Adipose tissue (tissue), 3 donors: Measurements from ENCODE around the gene SNCG. TPM values are rescaled to one million over a fixed set of nuclear protein-coding genes. Genes with fewer than 3 reads are reported as not detected.

Experiments used
- H3K27ac ChIP-seq: one replicate; pipeline ENCODE4 v1.5.1; 2013; ENCODE audit warnings: low read depth, low read length
- WGBS, 3 donors: extraction: QIAGEN DNeasy Blood & Tissue Kit; methylation state at CpG; one replicate each; pipeline ENCODE4 v1.1.7; 2013; 5-methylcytosine and 5-hydroxymethylcytosine counted together
- polyA plus RNA-seq, 3 donors: library from polyadenylated mRNA; stranded (reverse); fragments of 200-250 nt; gene quantifications; one replicate each; pipeline ENCODE4 v1.2.3, GENCODE V29; 2013
- donor health status: healthy with polysubstance abuse.
- donor health status: Bipolar disorder and iron deficiency.
- donor health status: healthy.

SNCG gene
- polyA plus RNA-seq, 3 donors = 7.0 to 142 (median 100) TPM

DNA sequence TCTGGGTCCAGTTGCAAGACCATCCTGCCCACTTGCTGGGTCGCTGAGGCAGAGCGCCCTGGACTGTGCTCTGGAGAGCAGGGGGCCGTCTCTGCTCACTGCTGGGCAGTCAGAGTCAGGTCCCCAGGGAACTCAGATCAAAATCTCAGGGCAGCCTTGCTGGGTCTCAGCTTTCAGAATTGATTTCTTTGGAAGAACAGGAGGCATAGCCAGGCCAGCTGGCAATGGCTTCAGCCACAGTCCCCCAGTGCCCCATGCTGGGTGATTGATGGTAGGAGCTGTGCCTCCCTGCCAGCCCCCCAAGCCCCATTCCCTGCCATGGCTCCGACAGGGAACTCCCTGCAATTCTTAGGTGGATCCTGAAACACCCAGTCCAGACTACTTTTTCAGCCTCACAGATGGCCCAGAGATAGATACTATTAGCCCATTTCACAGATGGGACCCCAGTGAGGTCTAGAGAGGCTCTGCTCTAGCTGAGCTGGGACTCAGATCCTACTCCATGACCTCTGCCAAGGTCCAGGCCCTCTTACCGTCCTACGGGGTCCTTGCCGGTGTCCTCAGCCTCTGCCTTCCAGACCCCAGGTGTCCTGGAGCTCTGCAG is 1.5 kb upstream of the SNCG start:
- peak overlapping the region; percentile 11 for H3K27ac ChIP-seq
- WGBS, 3 donors = 54 to 86% (median 69%) methylated on average over 7 of the region's 7 CpGs

DNA sequence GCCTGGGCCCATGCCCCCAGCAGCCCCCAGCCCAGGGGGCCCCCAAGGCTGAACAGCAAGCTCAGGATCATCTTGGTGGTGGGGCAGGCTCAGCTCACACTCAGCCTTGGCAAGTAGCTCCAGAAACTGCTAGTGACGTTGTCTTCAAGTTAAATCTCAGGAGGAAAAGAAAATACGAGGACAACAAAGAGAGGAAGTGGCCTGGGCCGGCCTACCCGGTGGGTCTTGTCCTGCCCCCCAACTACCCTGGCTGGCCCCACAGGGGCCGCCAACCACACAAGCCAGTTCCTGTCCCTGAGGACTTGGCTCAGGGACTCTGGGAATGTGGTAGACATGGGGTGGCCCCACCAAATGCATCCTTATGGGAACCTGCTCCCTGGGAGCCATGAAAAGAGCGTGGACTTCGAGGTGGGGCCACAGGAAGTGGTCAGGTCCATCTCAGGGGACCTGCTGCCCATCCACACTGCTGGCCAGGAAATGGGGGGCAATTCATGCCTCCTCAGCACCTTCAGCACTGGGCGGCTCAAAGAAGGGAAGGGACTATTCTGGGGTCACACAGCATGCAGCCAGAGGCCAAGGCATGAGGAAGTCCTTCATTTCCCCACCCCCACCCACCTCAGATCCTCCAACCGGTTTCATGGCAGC is 806 bp upstream of the SNCG start, which contains the start of gene MMRN2:
Gene MMRN2, minus strand, starts transcription at position 145 of the 645 bp plus-strand sequence. Its CDS starts 74 bp downstream, at position 71.
- peak within 1 kb of the TSS; percentile 11 for H3K27ac ChIP-seq
- WGBS, 3 donors = 41 to 74% (median 42%) methylated on average over 9 of the region's 9 CpGs

DNA sequence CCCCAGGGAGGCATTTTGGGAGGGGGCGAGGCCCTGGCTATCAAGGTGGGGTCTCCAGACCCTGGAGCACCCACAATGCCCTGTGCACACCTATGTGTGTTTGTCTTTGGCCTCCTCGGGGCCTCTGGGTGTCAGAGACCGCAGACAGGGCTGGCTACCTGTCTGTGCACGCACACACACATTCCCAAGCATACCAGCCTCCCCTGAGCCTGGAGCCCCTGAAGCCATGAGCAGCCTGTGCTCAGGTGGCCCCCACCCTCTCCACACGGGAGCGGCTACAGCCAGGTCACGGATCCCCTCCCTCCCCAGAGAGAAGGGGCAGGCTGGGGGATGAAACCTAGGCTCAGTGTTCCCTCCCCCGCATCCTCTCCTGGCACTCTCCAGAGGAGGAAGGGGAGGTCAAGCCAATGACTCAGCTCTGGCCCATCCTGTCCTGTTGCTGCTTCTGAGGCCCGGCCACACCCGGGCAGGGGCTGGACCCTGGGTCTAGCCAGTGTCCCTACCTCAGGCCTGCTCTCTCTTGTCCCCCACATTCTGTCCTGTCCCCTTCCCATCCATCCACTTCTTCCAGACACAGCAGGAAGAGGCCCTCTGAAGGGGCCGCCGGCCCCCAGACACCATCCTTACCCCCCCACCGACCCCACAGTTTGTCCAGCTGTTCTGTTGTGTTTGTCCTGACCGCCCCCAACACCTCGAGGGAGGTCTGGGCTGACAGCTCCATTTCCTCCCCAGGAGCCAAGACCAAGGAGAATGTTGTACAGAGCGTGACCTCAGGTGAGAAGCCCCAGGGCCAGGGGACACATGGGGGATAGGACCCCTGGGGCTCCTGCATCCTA is 720 bp downstream of the SNCG start:
- H3K27ac ChIP-seq = no peak overlapping the region
- WGBS, 3 donors = 33 to 66% (median 48%) methylated on average over 15 to 16 of the region's 16 CpGs

DNA sequence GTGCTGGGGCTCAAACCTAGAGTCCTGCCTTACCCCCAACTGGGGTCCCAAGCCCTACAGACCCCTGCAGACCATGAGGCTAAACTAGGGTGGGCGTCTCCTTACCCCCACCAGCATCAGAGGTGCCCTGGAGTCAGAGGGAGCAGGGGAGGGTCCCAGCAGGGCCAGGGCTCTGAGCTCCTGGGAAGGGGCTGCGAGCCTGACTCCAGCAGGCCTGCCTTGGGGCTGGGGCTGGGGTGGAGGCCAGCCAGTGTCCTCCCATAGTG is 1.3 kb downstream of the SNCG start:
- H3K27ac ChIP-seq = no peak overlapping the region
- 81 to 92% (median 81%) methylated on average over 2 of the region's 2 CpGs for WGBS, 3 donors

DNA sequence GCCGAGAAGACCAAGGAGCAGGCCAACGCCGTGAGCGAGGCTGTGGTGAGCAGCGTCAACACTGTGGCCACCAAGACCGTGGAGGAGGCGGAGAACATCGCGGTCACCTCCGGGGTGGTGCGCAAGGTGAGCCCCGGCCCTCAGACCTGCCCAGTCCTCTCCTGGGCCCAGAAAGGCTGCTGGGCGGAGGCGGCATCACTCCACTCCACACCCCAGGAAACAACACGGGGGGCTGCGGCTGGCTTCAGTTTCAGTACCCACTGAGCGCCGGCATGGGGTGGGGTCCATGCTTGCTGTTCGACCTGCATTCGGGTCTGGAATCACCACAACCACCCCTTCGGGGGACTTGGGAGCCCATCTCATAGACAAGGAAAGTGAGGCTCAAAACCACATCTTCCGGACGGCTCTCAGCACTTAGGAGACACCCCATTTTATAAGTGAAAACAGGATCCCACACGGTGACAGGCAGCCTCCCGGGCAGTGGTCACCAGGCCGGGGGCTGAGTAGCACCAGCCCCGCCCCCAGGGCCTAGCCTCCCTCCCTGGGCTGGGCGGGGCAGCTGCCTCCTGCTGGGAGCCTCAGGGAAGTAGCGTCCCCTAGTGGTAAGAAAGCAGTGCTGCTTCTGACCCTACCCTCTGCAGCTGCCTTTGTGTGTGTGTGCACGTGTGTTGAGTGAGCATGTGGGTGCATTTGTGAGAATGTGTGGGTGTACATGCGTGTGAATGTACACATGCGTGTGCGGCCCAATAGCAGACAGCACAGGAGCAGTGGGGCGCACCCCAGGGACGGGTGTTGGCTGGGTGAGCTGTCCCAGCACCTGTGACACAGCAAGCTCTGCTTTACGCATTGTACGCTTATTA is 1.8 kb downstream of the SNCG start:
- 70 to 74% (median 71%) methylated on average over 36 to 37 of the region's 37 CpGs for WGBS, 3 donors
- no peak overlapping the region for H3K27ac ChIP-seq

DNA sequence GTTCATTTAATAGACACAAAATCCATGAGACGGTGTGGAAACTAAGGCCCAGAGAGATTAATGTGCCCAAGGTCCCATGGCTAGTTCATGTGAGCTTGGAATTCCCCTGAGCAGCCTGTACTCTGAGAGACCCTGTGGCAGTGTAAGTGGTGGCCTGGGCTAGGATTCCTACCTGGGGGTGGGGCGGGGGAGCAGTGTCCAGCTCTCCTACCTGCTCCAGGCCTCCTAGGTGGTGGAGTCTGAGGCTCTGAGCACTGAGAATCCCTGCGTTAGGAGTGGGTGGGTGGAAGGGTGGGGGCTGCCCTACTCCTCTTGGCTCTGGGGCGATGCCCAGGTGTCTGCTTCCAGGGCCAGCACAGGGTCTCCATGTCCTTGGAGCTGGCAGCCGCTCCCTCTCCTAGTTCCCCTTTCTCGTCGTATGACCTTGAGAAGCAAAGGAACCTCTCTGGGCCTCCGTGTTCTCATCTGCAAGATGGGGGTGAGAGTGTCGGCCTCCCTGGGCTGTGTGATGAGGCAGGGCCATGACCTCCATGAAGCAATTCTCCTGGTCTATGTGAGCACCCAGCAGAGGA is 2.5 kb downstream of the SNCG start:
- WGBS, 3 donors = 60 to 84% (median 78%) methylated on average over 9 of the region's 9 CpGs

DNA sequence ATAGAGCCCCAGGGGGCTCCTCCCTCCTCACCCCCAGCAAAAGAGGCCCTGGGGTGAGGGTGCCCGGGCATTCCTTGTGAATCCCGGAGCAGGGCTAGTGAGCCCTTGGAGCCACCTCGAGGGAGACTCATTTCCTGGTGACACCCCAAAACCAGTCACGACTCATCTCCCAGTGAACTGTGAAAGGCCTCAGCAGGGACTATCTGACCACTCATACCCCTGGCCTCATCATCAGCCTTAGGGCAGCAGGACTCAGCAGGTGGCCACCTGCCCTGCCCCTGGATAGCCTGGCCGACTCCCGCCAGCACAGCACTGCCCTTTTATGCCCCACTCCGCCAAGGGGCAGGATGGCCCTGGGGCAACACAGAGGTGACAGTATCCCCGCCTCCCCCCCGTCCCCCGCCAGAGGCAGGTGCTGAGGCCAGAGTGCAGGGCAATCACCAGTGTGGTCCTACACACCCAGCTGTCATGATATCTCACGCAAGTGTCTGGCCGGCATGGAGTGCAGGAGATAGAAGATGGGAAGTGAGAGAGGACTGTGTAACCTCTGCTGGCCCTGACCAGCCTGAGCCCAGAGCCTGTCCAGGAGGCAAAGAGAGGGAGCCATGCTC is 3.2 kb downstream of the SNCG start:
- H3K27ac ChIP-seq = no peak overlapping the region
- 88 to 91% (median 90%) methylated on average over 12 of the region's 12 CpGs for WGBS, 3 donors

More for the DNA sequence above, 2.5 kb downstream of the SNCG start:
- H3K27ac ChIP-seq = no peak overlapping the region

DNA sequence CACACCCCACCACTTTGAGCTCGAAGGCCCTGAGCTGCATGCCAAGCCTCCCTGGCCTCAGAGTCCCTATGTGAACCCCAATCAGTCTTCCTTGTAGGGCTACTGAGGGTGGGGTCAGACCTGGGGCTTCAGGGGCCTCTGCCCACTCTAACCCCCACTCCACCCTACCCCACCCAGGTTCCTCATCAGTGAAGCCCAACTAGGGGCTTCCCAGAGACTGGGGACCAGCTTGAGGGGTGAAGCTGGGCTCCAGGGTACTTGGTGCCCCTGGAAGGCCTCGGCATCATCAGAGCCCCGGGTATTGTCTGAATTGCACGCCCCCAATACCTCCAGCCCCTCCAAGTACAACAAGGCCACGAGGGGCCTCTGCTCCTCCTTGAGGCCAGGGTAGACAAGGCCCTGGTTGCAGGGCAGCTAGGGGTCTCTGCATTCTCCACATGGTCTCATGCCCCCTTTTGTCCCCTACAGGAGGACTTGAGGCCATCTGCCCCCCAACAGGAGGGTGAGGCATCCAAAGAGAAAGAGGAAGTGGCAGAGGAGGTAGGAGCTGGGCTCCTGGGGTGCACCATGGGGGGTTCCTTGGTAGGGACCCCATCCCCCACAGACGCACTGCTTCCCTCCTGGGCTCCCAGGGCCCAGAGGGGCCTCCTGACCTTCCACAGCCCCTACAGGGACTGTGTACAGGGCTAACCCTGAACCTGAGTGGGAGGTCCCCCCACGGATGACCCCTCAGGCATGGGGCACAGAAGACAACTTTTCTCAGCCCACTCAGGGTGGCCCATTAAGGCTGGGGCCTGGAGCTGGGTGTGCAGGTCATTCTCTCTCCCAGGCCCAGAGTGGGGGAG is 4.0 kb downstream of the SNCG start:
- WGBS, 3 donors = 82 to 83% (median 82%) methylated on average over 7 of the region's 7 CpGs
- H3K27ac ChIP-seq = no peak overlapping the region

DNA sequence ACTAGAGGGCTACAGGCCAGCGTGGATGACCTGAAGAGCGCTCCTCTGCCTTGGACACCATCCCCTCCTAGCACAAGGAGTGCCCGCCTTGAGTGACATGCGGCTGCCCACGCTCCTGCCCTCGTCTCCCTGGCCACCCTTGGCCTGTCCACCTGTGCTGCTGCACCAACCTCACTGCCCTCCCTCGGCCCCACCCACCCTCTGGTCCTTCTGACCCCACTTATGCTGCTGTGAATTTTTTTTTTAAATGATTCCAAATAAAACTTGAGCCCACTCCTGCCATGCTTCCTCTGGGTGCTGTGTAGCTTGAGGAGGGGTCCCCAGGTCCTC is 4.5 kb downstream of the SNCG start:
- WGBS, 3 donors = 92 to 95% (median 94%) methylated on average over 7 of the region's 7 CpGs
- no peak overlapping the region for H3K27ac ChIP-seq

DNA sequence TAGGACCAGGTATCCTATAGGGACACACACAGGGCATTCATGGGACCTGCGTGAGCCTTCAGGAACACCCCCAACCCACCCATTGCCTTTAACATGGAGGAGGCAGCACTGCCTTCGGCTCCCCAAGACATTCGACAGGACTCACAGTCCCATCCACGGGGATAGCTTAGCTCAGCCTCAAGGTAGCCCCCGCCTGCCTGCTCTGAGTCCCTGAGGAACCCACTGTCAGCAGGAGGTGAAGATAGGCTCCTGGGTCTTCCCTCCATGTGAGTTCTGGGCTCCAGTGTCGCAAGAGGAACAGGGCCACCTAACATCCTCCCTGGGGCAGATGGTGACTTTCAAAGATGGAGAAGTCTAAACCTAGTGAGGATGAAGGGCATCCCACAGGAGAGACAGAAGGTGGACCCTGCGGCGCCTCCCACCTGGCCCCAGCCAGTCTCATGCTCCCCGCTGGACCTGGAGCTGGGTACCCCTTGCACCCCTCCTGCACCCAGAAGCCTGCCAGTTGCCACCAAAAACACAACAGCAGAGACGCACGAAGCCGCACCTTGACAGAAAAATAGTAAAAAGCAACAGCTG is 5.0 kb downstream of the SNCG start:
- WGBS, 3 donors = 92 to 95% (median 93%) methylated on average over 12 of the region's 12 CpGs
- no peak overlapping the region for H3K27ac ChIP-seq

DNA sequence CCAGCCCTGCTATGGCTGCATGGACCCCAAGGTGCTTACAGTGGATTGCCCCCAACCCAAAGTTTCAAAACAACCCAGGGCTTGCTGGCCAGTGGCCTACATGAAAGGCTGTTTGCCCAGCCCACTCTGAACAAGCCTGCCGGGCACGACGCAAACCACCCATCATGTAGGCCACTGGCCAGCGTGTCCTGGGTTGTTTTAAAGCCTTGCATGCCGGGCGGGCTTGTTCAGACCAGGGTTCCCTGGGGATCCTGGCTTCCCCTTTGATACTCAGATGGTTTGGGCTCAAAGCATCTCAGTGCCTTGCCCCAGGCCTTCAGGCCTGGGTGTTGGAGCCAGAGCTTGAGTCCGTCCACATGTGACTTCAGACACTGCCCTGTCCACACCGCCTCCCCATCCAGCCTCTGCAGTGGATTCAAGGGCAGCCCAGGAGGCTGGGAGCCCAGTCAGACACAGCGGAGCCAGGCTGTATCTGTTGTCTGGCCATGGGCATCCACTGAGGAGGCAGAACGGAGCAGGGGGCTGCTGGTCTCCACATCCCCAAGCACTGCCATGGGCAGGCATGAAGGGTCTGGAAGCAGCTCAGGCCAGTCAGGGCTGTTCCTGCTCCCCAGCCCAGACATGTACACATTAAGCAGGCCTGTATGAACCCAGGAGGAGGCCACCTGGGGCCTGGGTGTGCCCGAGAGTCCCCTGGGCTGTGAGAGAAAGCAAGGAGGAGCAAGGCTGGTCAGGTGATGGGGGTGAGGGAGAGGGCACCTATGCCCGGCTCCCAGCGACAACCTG is 5.9 kb downstream of the SNCG start:
- H3K27ac ChIP-seq = no peak overlapping the region
- WGBS, 3 donors = 78 to 85% (median 79%) methylated on average over 13 of the region's 13 CpGs

DNA sequence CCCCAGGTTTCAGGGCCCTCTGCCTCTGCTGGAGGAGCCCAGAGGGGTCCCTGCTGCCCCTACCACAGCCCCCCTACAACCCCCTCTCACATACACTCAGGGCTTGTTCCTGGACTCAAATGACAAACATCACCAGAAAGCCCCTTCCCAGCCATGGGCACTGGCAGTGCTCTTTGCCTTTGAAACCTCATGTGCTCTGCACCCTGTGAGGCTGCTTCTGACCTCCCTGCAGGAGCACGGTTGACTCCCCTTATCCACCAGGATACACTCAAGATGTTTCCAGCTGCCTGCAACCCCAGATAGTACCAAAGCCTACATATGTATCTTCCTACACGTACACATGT is 6.4 kb downstream of the SNCG start:
- H3K27ac ChIP-seq = no peak overlapping the region
- WGBS, 3 donors = 84 to 92% (median 87%) methylated on average over 2 of the region's 2 CpGs

DNA sequence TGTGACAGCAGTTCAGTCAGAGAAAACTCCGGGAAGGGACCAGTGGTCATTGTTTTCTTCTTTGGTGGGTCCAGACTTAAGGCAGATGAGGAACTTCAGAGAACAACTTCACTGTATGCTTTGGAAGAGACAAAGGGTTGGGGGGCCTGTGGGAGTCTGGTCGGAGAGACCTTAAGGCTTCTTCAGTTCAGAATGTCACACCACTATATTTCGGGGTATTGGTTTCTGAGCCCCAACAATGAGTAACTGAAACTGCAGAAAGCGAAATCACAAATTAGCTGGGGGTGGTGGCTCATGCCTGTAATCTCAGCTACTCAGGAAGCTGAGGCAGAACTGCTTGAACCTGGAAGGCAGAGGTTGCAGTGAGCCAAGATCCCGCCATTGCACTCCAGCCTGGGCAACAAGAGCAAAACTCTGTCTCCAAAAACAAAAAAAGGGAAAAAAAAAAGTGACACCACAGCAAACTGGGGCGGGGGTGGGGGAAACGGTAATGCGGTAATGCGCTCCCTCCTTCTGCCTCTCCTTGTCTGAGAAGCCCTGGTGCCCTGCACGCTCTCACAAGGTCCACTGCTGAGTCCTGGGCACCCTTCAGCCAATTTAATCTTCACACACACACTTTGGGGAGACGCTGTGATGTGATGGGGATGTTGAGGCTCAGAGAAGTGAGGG is 7.7 kb downstream of the SNCG start:
- WGBS, 3 donors = 43 to 70% (median 44%) methylated on average over 11 of the region's 11 CpGs

DNA sequence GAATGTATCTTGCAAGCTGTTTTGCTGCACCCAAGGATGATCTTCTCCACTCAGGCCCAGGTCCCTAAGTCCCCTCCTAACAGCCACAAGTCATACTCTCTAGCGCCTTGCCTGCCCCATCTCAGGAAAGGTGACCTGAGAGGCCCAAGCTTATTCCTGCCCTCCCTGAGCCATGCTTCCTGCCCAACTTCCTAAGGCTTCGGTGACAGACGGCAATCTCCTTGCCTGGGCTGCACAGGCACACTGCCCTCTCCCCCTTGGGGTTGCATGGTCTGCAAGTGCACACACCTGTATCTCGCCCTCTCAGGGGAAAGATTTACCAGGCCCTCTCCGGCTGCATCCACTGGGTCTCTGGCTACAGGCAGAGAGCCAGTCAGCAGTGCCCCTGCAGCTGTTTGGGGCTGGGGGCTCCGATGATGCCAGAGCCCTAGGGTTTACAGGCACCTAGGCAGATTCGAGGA is 9.1 kb downstream of the SNCG start:
- no peak overlapping the region for H3K27ac ChIP-seq
- 65 to 89% (median 70%) methylated on average over 7 of the region's 7 CpGs for WGBS, 3 donors

More for the DNA sequence above, 7.7 kb downstream of the SNCG start:
- H3K27ac ChIP-seq = no peak overlapping the region

DNA sequence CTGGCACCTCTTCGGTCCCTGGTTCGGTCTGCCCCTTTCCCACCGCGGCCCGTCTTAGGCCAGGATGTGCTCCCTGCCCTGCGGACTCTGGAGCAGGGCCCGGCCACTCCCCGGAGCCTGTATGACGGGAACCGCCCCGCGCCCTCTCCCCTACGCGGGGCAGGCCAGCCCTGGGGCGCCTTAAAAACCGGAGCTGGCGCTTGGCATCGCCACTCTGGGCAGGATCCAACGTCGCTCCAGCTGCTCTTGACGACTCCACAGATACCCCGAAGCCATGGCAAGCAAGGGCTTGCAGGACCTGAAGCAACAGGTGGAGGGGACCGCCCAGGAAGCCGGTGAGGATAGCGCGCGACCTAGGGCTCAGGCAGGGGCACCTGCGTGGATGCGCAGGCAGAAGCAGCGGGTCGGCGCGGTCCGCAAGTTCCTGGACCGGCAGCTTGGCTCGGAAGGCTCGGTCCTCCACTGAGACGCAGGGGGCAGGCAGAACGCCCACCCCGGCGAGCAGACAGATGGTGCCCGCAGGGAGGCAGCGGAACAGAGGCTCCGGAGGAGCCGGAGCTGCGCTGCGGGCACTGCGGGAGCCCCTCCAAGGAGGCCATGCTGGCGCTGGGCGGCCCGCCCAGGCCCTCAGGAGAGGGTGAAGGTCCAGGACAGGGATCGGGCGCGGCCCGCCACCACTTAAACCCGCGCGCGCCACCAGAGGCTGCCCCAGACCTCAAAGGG is 10.0 kb downstream of the SNCG start, which contains the start of gene ADIRF:
Gene ADIRF, plus strand, starts transcription at position 212 of the 723 bp plus-strand sequence. Its CDS starts 63 bp downstream, at position 275.
- no peak within 1 kb of the TSS for H3K27ac ChIP-seq
- 13 to 27% (median 16%) methylated on average over 56 to 59 of the region's 59 CpGs for WGBS, 3 donors
